MM.1S (cell line): ENCODE measurements around the gene QSER1.

Source experiments
- DNase-seq: peaks from one replicate; pipeline ENCODE4 v3.0.0-alpha.2; 2015
- H2AFZ ChIP-seq: fragments of 300-600 bp; sonication (generic); 2 replicates; pipeline ENCODE4 v1.6.0; 2016; ENCODE audit warnings: antibody characterized with exemption, low read length
- H3F3A ChIP-seq: fragments of 300-600 bp; sonication (generic); 2 replicates; pipeline ENCODE4 v1.6.1; 2016; ENCODE audit warnings: mild to moderate bottlenecking, antibody characterized with exemption, low read length, moderate library complexity, mixed read lengths; ENCODE audit not compliant: insufficient read depth
- H3K27ac ChIP-seq: fragments of 300-600 bp; sonication (generic); 2 replicates; pipeline ENCODE4 v1.5.1; 2016; ENCODE audit warnings: mild to moderate bottlenecking, low read length
- H3K27me3 ChIP-seq: fragments of 300-600 bp; sonication (generic); replicated peaks from 2 replicates; pipeline ENCODE4 v1.6.0; 2016; ENCODE audit warnings: low read length; ENCODE audit not compliant: insufficient read depth
- H3K36me3 ChIP-seq: fragments of 300-600 bp; sonication (generic); replicated peaks from 2 replicates; pipeline ENCODE4 v1.6.1; 2016; ENCODE audit warnings: mild to moderate bottlenecking, low read length, mixed read lengths; ENCODE audit not compliant: insufficient read depth
- H3K4me1 ChIP-seq: fragments of 300-600 bp; sonication (generic); 2 replicates; pipeline ENCODE4 v1.6.1; 2016; ENCODE audit warnings: low read length, mixed read lengths
- H3K4me2 ChIP-seq: fragments of 300-600 bp; sonication (generic); 2 replicates; pipeline ENCODE4 v1.6.0; 2016; ENCODE audit warnings: low read depth, low read length
- H3K4me3 ChIP-seq: fragments of 300-600 bp; sonication (generic); 2 replicates; pipeline ENCODE4 v1.5.1; 2016; ENCODE audit warnings: low read length, mixed read lengths
- H3K79me2 ChIP-seq: fragments of 300-600 bp; sonication (generic); 2 replicates; pipeline ENCODE4 v1.6.1; 2016; ENCODE audit warnings: mixed run types, low read length, mixed read lengths
- H3K9ac ChIP-seq: fragments of 300-600 bp; sonication (generic); 2 replicates; pipeline ENCODE4 v1.6.1; 2016; ENCODE audit warnings: low read length, mixed read lengths
- H3K9me2 ChIP-seq: fragments of 300-600 bp; sonication (generic); replicated peaks from 2 replicates; pipeline ENCODE4 v1.6.1; 2016; ENCODE audit warnings: mild to moderate bottlenecking, low read length, mixed read lengths; ENCODE audit not compliant: insufficient read depth
- H3K9me3 ChIP-seq: fragments of 300-600 bp; sonication (generic); replicated peaks from 2 replicates; pipeline ENCODE4 v1.6.1; 2016; ENCODE audit warnings: mild to moderate bottlenecking, low read length, mixed read lengths; ENCODE audit not compliant: insufficient read depth
- H4K20me1 ChIP-seq: fragments of 300-600 bp; sonication (generic); 2 replicates; pipeline ENCODE4 v1.6.1; 2016; ENCODE audit warnings: mild to moderate bottlenecking, low read length, moderate library complexity, mixed read lengths; ENCODE audit not compliant: insufficient read depth
- CTCF ChIP-seq: fragments of 300-600 bp; sonication (generic); IDR thresholded peaks from 2 replicates; pipeline ENCODE4 v1.5.1; 2016; ENCODE audit warnings: antibody characterized with exemption, low read length, mixed read lengths
- EZH2 ChIP-seq: fragments of 300-600 bp; sonication (generic); optimal IDR thresholded peaks from 2 replicates; pipeline ENCODE3; 2017; ENCODE audit warnings: low read depth, mild to moderate bottlenecking, antibody characterized with exemption, low read length, mixed read lengths
- EZH2phosphoT487 ChIP-seq: fragments of 300-600 bp; sonication (generic); IDR thresholded peaks from 2 replicates; pipeline ENCODE4 v1.6.1; 2018; ENCODE audit warnings: antibody characterized with exemption, low read length

Gene QSER1

GRCh38 chr11:33000181-33000580 lies 107.6 kb downstream of the QSER1 start:
- H3K9me2 ChIP-seq, result no peaks in the 10 kb centered on the region
- H4K20me1 ChIP-seq, result no peaks in the 10 kb centered on the region
- no peak overlapping the region for H3K4me2 ChIP-seq
- H3K4me1 ChIP-seq, result no peaks in the 10 kb centered on the region
- no peak overlapping the region for H3K4me3 ChIP-seq
- no peak overlapping the region for H3K27ac ChIP-seq
- no peaks in the 10 kb centered on the region for H3K36me3 ChIP-seq
- no peaks in the 10 kb centered on the region for H3F3A ChIP-seq
- no peak overlapping the region for H2AFZ ChIP-seq
- H3K79me2 ChIP-seq, result no peaks in the 10 kb centered on the region
- H3K9ac ChIP-seq, result no peak overlapping the region
- H3K27me3 ChIP-seq, result no peaks in the 10 kb centered on the region
- no peaks in the 10 kb centered on the region for H3K9me3 ChIP-seq
- no peak for DNase-seq
- TF ChIP-seq EZH2phosphoT487 (no peak), CTCF (no peak), EZH2 (no peak)

GRCh38 chr11:33001281-33001680 lies 108.7 kb downstream of the QSER1 start:
- TF ChIP-seq CTCF (no peak), EZH2 (no peak), EZH2phosphoT487 (no peak)
- Histone ChIP-seq H3K9ac (no peak overlapping the region), H3K36me3 (no peaks in the 10 kb centered on the region), H3K9me2 (no peaks in the 10 kb centered on the region), H3K4me3 (no peak overlapping the region), H3F3A (no peaks in the 10 kb centered on the region), H3K4me2 (no peak overlapping the region), H3K4me1 (no peaks in the 10 kb centered on the region), H4K20me1 (no peaks in the 10 kb centered on the region), H3K27ac (no peak overlapping the region), H2AFZ (no peak overlapping the region), H3K79me2 (no peaks in the 10 kb centered on the region), H3K27me3 (no peaks in the 10 kb centered on the region), H3K9me3 (no peaks in the 10 kb centered on the region)
- DNase-seq, result no peak

- no peak overlapping the region for H3K4me3 ChIP-seq
- no peak for DNase-seq
These were observed 109.3 kb downstream of the QSER1 start for GRCh38 chr11:33001751-33002542.

More at GRCh38 chr11:33001751-33002542, 109.3 kb downstream of the QSER1 start:
- Histone ChIP-seq H3K9ac (no peak overlapping the region), H3K27me3 (no peaks in the 10 kb centered on the region), H3K9me3 (no peaks in the 10 kb centered on the region), H2AFZ (no peak overlapping the region), H3K4me2 (no peak overlapping the region), H3K36me3 (no peaks in the 10 kb centered on the region), H4K20me1 (no peaks in the 10 kb centered on the region), H3K79me2 (no peaks in the 10 kb centered on the region), H3K9me2 (no peaks in the 10 kb centered on the region), H3F3A (no peaks in the 10 kb centered on the region), H3K27ac (no peak overlapping the region), H3K4me1 (no peaks in the 10 kb centered on the region)
- TF ChIP-seq EZH2phosphoT487 (no peak), EZH2 (no peak), CTCF (no peak)
